GM18505 (cell line): ENCODE data around the gene SEC61G.

ENCODE experiments used
- ATAC-seq: cut with Tn5 transposase; IDR thresholded peaks from one replicate; pipeline ENCODE4 v1.9.1; 2021; ENCODE audit not compliant: unreplicated experiment
- POLR2A ChIP-seq: IDR thresholded peaks from 4 replicates; pipeline ENCODE4 v1.6.1; 2011; ENCODE audit warnings: borderline replicate concordance; ENCODE audit not compliant: insufficient read depth, insufficient read length; ENCODE audit errors: extremely low read depth

Gene SEC61G

GRCh38 chr7:54728411-54728810, 30.6 kb downstream of the SEC61G start:
- TF ChIP-seq POLR2A, result no peak
- ATAC-seq, result no peak

- TF ChIP-seq POLR2A, result no peak
- ATAC-seq, result no peak
Observed at GRCh38 chr7:54725255-54725654, 33.8 kb downstream of the SEC61G start.

- TF ChIP-seq POLR2A, result no peak
- no peak for ATAC-seq
Observed at GRCh38 chr7:54722502-54722901, 36.5 kb downstream of the SEC61G start.

GRCh38 chr7:54722026-54722425, 37.0 kb downstream of the SEC61G start:
- TF ChIP-seq POLR2A, result no peak
- no peak for ATAC-seq

GRCh38 chr7:54719974-54720373, 39.0 kb downstream of the SEC61G start:
- no peak for ATAC-seq
- TF ChIP-seq POLR2A, result no peak

GRCh38 chr7:54719425-54719824, 39.6 kb downstream of the SEC61G start:
- ATAC-seq, result no peak
- no peak for TF ChIP-seq POLR2A

GRCh38 chr7:54712820-54713219, 46.2 kb downstream of the SEC61G start:
- TF ChIP-seq POLR2A, result no peak
- ATAC-seq, result no peak

- no peak for ATAC-seq
- no peak for TF ChIP-seq POLR2A
Observed at GRCh38 chr7:54711900-54712595, 47.0 kb downstream of the SEC61G start.

GRCh38 chr7:54709283-54709682, 49.7 kb downstream of the SEC61G start:
- TF ChIP-seq POLR2A, result no peak
- no peak for ATAC-seq

- no peak for TF ChIP-seq POLR2A
- no peak for ATAC-seq
Observed at GRCh38 chr7:54705436-54705835, 53.6 kb downstream of the SEC61G start.

GRCh38 chr7:54704851-54705250, 54.2 kb downstream of the SEC61G start:
- no peak for TF ChIP-seq POLR2A
- ATAC-seq, result no peak
